Liver (tissue), 9 donors: ENCODE measurements around the gene TUBB3. TPM values are rescaled to one million over a fixed set of nuclear protein-coding genes. Genes with fewer than 3 reads are reported as not detected.

Experiments used
- DNase-seq: peaks from one replicate; pipeline ENCODE4 v3.0.0-alpha.2; 2017; ENCODE audit warnings: low spot score
- H3K27ac ChIP-seq, 2 donors: one replicate each; pipeline ENCODE4 v1.7.0; 2013; ENCODE audit warnings: inconsistent platforms in 2 of 2, low read length in 2 of 2, control low read depth in 1 of 2, low read depth in 1 of 2, mild to moderate bottlenecking in 1 of 2
- H3K27me3 ChIP-seq, 4 donors: one replicate each; pipeline versions ENCODE4 v1.6.1 to v1.7.0; 2013; ENCODE audit warnings: low read length in 3 of 4, inconsistent platforms in 1 of 4, mild to moderate bottlenecking in 1 of 4, moderate library complexity in 1 of 4; ENCODE audit not compliant: control insufficient read depth in 4 of 4, insufficient read depth in 4 of 4
- H3K36me3 ChIP-seq, 4 donors: one replicate each; pipeline versions ENCODE4 v1.6.1 to v1.7.0; 2013; ENCODE audit warnings: low read length in 3 of 4, mild to moderate bottlenecking in 3 of 4, low read depth in 1 of 4, moderate library complexity in 1 of 4; ENCODE audit not compliant: control insufficient read depth in 4 of 4, insufficient read depth in 3 of 4
- H3K4me1 ChIP-seq, 4 donors: one replicate each; pipeline versions ENCODE4 v1.6.1 to v1.7.0; 2013; ENCODE audit warnings: low read length in 3 of 4, mild to moderate bottlenecking in 3 of 4, moderate library complexity in 1 of 4; ENCODE audit not compliant: control insufficient read depth in 4 of 4, insufficient read depth in 4 of 4
- H3K4me3 ChIP-seq, 3 donors: one replicate each; pipeline versions ENCODE4 v1.6.1 to v1.7.0; 2013; ENCODE audit warnings: low read length in 3 of 3, control low read depth in 1 of 3, low read depth in 1 of 3, mild to moderate bottlenecking in 1 of 3
- H3K9ac ChIP-seq, 2 donors: one replicate each; pipeline ENCODE4 v1.7.0; 2013; ENCODE audit warnings: low read length in 2 of 2, mild to moderate bottlenecking in 2 of 2, moderate library complexity in 2 of 2, control low read depth in 1 of 2, low read depth in 1 of 2
- H3K9me3 ChIP-seq, 4 donors: one replicate each; pipeline versions ENCODE4 v1.6.1 to v1.7.0; 2013; ENCODE audit warnings: low read length in 3 of 4; ENCODE audit not compliant: control insufficient read depth in 4 of 4
- GABPA ChIP-seq, 2 donors: IDR thresholded peaks in 1 of 2; conservative IDR thresholded peaks in 1 of 2; 2 replicates each; pipeline ENCODE4 v1.6.1; 2016; ENCODE audit warnings: antibody characterized with exemption in 2 of 2, mild to moderate bottlenecking in 1 of 2, moderate library complexity in 1 of 2
- HNF4A ChIP-seq, 2 donors: conservative IDR thresholded peaks; 2 replicates each; pipeline ENCODE4 v1.6.1; 2016; ENCODE audit warnings: antibody characterized with exemption in 2 of 2, mild to moderate bottlenecking in 2 of 2
- HNF4G ChIP-seq: IDR thresholded peaks from 2 replicates; pipeline ENCODE4 v1.6.1; 2016; ENCODE audit warnings: antibody characterized with exemption
- JUND ChIP-seq, 2 donors: IDR thresholded peaks; 2 replicates each; pipeline ENCODE4 v1.6.1; 2016; ENCODE audit warnings: antibody characterized with exemption in 2 of 2
- MAX ChIP-seq: IDR thresholded peaks from 2 replicates; pipeline ENCODE4 v1.6.1; 2016; ENCODE audit warnings: antibody characterized with exemption
- NR2F2 ChIP-seq: IDR thresholded peaks from 2 replicates; pipeline ENCODE4 v1.6.1; 2016; ENCODE audit warnings: antibody characterized with exemption
- RAD21 ChIP-seq, 2 donors: IDR thresholded peaks; 2 replicates each; pipeline ENCODE4 v1.6.1; 2016; ENCODE audit warnings: antibody characterized with exemption in 2 of 2, mild to moderate bottlenecking in 2 of 2
- REST ChIP-seq: IDR thresholded peaks from 2 replicates; pipeline ENCODE4 v1.6.1; 2016; ENCODE audit warnings: antibody characterized with exemption, mild to moderate bottlenecking
- TAF1 ChIP-seq: conservative IDR thresholded peaks from 2 replicates; pipeline ENCODE4 v1.6.1; 2016; ENCODE audit warnings: antibody characterized with exemption, mild to moderate bottlenecking
- YY1 ChIP-seq: IDR thresholded peaks from 2 replicates; pipeline ENCODE4 v1.6.1; 2016; ENCODE audit warnings: antibody characterized with exemption, mild to moderate bottlenecking
- ZBTB33 ChIP-seq: IDR thresholded peaks from 2 replicates; pipeline ENCODE4 v1.6.1; 2016; ENCODE audit warnings: antibody characterized with exemption
- WGBS: extraction: QIAGEN DNeasy Blood & Tissue Kit; methylation state at CpG from one replicate; pipeline ENCODE4 v1.1.7; 2013; 5-methylcytosine and 5-hydroxymethylcytosine counted together
- polyA plus RNA-seq, 2 donors: library from polyadenylated mRNA; stranded (reverse) in 1 of 2; unstranded in 1 of 2; fragments of 200-250 nt in 1 of 2; fragments of >200 nt in 1 of 2; fragmentation: Nextera tagmentation in 1 of 2; extraction: Ambion mirVana in 1 of 2; gene quantifications; one replicate each; pipeline versions ENCODE4 v1.2.1 to v1.2.3, GENCODE V29; 2013 to 2015
- total RNA-seq, 2 donors: library from RNA; depleted of rRNA; stranded (reverse); fragments of >200 nt; gene quantifications; one replicate each; pipeline ENCODE4 v1.2.3, GENCODE V29; 2014
- TF ChIP-seq, protein P1 (sequence below): IDR thresholded peaks from 2 replicates; pipeline ENCODE4 v1.6.1; 2016; ENCODE audit warnings: antibody characterized with exemption
- donor health status: healthy.
- donor health status: healthy.
- donor health status: healthy.
- donor health status: healthy.
- donor health status: healthy.

Gene TUBB3
- total and polyA plus RNA-seq, 4 donors: 0.17 to 0.89 (median 0.25) TPM; not detected in 1

DNA sequence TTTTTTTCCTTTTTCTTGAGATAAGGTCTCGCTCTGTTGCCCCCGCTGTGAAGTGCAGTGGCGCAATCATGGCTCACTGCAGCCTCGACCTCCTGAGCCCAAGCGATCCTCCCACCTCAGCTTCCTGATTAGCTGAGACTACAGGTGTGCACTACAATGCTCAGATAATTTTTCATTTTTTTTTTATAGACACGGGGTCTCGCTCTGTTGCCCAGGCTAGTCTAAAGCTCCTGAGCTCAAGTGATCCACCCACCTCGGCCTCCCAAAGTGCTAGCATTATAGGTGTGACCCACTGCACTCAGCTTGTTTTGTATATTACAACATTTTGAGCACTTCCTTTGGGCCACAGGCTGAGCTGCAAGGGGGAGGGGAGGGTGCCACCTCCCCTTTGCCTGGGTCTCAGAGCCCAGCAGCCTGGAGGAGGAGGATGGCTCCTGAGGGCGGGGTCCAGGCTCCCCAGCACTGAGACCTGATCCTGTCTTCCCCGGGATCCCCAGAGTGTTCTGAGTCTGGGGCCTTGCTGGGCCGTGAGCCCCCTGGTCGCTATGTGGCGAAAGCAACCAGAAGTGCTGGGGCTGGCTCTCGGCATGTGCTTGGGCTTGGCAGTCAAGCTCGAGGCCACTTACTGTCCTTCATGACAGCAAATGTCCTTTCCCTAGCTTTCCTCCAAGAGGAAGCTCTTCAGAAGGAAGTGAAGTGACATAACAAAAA is 33.5 kb downstream of the TUBB3 start:
- Histone ChIP-seq H3K36me3 (peaks cover 2 to 34% (median 3%) of the 10 kb centered on the region in 4 donors), H3K27me3 (no peaks in the 10 kb centered on the region), H3K4me3 (no peak overlapping the region), H3K27ac (no peak overlapping the region), H3K9ac (no peak overlapping the region), H3K9me3 (no peaks in the 10 kb centered on the region), H3K4me1 (no peaks in the 10 kb centered on the region)
- WGBS: 90% methylated on average over 15 of the region's 15 CpGs
- TF ChIP-seq JUND (IDR thresholded peaks at IDR 0.05) (no peak), RAD21 (IDR thresholded peaks at IDR 0.05) (no peak), GABPA (IDR thresholded peaks at IDR 0.05 in 1 of 2, conservative IDR thresholded peaks at IDR 0.05 in 1 of 2) (no peak), HNF4G (no peak), REST (no peak), TAF1 (no peak)
- no peak for DNase-seq

DNA sequence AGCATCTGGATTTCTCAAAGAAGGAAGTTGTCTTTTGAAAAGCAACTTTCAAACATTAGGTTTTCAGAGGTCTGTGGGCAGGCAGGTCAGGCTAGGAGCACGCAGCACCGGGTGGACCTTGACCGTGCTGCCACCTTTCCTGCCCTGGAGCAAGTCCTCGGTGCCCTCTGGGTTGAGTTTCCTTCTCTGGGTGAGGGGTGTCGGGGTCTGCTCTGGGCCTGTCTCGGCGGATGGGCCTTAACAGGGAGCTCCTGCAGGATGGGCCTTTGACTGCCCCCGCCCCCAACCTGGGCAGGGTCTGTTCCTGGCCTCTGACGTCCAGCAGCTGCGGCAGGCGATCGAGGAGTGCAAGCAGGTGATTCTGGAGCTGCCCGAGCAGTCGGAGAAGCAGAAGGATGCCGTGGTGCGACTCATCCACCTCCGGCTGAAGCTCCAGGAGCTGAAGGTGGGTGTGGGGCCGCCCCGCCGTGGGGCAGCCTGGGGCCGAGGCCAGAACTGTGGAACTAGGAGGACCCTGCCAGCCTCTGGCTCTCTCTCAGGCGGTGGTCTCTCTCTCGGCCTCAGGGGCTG is 34.2 kb downstream of the TUBB3 start:
- TF ChIP-seq RAD21 (IDR thresholded peaks at IDR 0.05): no peak
- no peak for TF ChIP-seq HNF4G
- TF ChIP-seq, protein P1, sequence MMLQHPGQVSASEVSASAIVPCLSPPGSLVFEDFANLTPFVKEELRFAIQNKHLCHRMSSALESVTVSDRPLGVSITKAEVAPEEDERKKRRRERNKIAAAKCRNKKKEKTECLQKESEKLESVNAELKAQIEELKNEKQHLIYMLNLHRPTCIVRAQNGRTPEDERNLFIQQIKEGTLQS: no peak
- TF ChIP-seq REST: no peak
- TF ChIP-seq MAX: no peak
- no peak for TF ChIP-seq TAF1
- no peak for TF ChIP-seq YY1
- no peak for TF ChIP-seq HNF4A (conservative IDR thresholded peaks at IDR 0.05)
- no peak for TF ChIP-seq NR2F2
- TF ChIP-seq ZBTB33: no peak
- no peak for TF ChIP-seq GABPA (IDR thresholded peaks at IDR 0.05 in 1 of 2, conservative IDR thresholded peaks at IDR 0.05 in 1 of 2)
- H3K4me1 ChIP-seq: no peaks in the 10 kb centered on the region
- WGBS: 93% methylated on average over 23 of the region's 23 CpGs
- no peaks in the 10 kb centered on the region for H3K9me3 ChIP-seq
- H3K4me3 ChIP-seq: no peak overlapping the region
- no peak overlapping the region for H3K9ac ChIP-seq
- H3K36me3 ChIP-seq: peaks cover 2 to 34% (median 3%) of the 10 kb centered on the region in 4 donors
- H3K27ac ChIP-seq: no peak overlapping the region
- DNase-seq: no peak
- H3K27me3 ChIP-seq: no peaks in the 10 kb centered on the region
